Neuronal stem cell (in vitro differentiated cells): Measurements from ENCODE around the gene MTA1.

Experiments
- DNase-seq: peaks from one replicate; pipeline ENCODE4 v3.0.0-alpha.2; 2013; ENCODE audit warnings: low spot score
- H2AFZ ChIP-seq: one replicate; pipeline ENCODE4 v1.6.1; 2013; ENCODE audit warnings: mild to moderate bottlenecking, low read length, inconsistent platforms
- H2AK5ac ChIP-seq: 2 replicates; pipeline ENCODE4 v1.6.1; 2013; ENCODE audit warnings: low read depth, mild to moderate bottlenecking, inconsistent platforms, low read length, moderate library complexity, mixed read lengths
- H2BK120ac ChIP-seq: 2 replicates; pipeline ENCODE4 v1.6.1; 2013; ENCODE audit warnings: low read depth, mild to moderate bottlenecking, inconsistent platforms, low read length, moderate library complexity, mixed read lengths
- H2BK12ac ChIP-seq: one replicate; pipeline ENCODE4 v1.6.1; 2013; ENCODE audit warnings: low read length, inconsistent platforms
- H2BK15ac ChIP-seq: 2 replicates; pipeline ENCODE4 v1.6.1; 2013; ENCODE audit warnings: mild to moderate bottlenecking, low read length, inconsistent platforms, mixed read lengths
- H2BK5ac ChIP-seq: one replicate; pipeline ENCODE4 v1.6.1; 2013; ENCODE audit warnings: inconsistent platforms, mild to moderate bottlenecking, low read length, moderate library complexity
- H3K14ac ChIP-seq: one replicate; pipeline ENCODE4 v1.6.1; 2013; ENCODE audit warnings: low read length, inconsistent platforms
- H3K18ac ChIP-seq: 2 replicates; pipeline ENCODE4 v1.6.1; 2013; ENCODE audit warnings: low read length, inconsistent platforms
- H3K23ac ChIP-seq: 2 replicates; pipeline ENCODE4 v1.6.1; 2013; ENCODE audit warnings: low read depth, mild to moderate bottlenecking, mixed read lengths, low read length, inconsistent platforms; ENCODE audit not compliant: poor library complexity
- H3K27ac ChIP-seq: replicated peaks from 3 replicates; pipeline ENCODE4 v1.5.1; 2013; ENCODE audit warnings: low read length, inconsistent platforms
- H3K27me3 ChIP-seq, 3 experiments: 2 replicates each; pipeline ENCODE4 v1.6.1; 2013; ENCODE audit warnings: low read length in 3 of 3, mild to moderate bottlenecking in 2 of 3, inconsistent platforms in 1 of 3, low read depth in 1 of 3, mixed read lengths in 1 of 3, moderate library complexity in 1 of 3; ENCODE audit not compliant: control insufficient read depth in 3 of 3, insufficient read depth in 3 of 3
- H3K36me3 ChIP-seq, 2 donors: replicated peaks in 1 of 2; 2 replicates each; pipeline ENCODE4 v1.6.1; 2013; ENCODE audit warnings: low read length in 2 of 2; ENCODE audit not compliant: control insufficient read depth in 2 of 2, insufficient read depth in 2 of 2
- H3K4ac ChIP-seq: 2 replicates; pipeline ENCODE4 v1.6.1; 2013; ENCODE audit warnings: inconsistent platforms, mild to moderate bottlenecking, low read length, moderate library complexity
- H3K4me1 ChIP-seq, 2 donors: 1 replicate in 1 of 2; 2 replicates in 1 of 2; pipeline ENCODE4 v1.6.1; 2013; ENCODE audit warnings: low read length in 2 of 2, low read depth in 1 of 2; ENCODE audit not compliant: control insufficient read depth in 2 of 2, insufficient read depth in 1 of 2
- H3K4me2 ChIP-seq: one replicate; pipeline ENCODE4 v1.6.1; 2013; ENCODE audit warnings: mild to moderate bottlenecking, low read length, inconsistent platforms; ENCODE audit not compliant: insufficient read depth, poor library complexity, severe bottlenecking
- H3K4me3 ChIP-seq, 2 donors: 2 replicates each; pipeline ENCODE4 v1.5.1; 2013; ENCODE audit warnings: low read length in 2 of 2, mild to moderate bottlenecking in 2 of 2, inconsistent platforms in 1 of 2, moderate library complexity in 1 of 2
- H3K79me1 ChIP-seq: one replicate; pipeline ENCODE4 v1.6.1; 2013; ENCODE audit warnings: low read depth, mild to moderate bottlenecking, inconsistent platforms, low read length, moderate library complexity
- H3K9ac ChIP-seq: one replicate; pipeline ENCODE4 v1.6.1; 2013; ENCODE audit warnings: mild to moderate bottlenecking, low read depth, low read length, inconsistent platforms; ENCODE audit not compliant: poor library complexity
- H3K9me3 ChIP-seq, 2 donors: replicated peaks in 1 of 2; 2 replicates each; pipeline versions ENCODE3 to v1.6.1; 2013; ENCODE audit warnings: low read length in 2 of 2, mild to moderate bottlenecking in 2 of 2, inconsistent platforms in 1 of 2, low read depth in 1 of 2, mixed read lengths in 1 of 2, moderate library complexity in 1 of 2; ENCODE audit not compliant: control insufficient read depth in 2 of 2, insufficient read depth in 1 of 2
- H4K8ac ChIP-seq: one replicate; pipeline ENCODE4 v1.6.1; 2013; ENCODE audit warnings: low read depth, mild to moderate bottlenecking, inconsistent platforms, low read length, moderate library complexity
- H4K91ac ChIP-seq: one replicate; pipeline ENCODE4 v1.6.1; 2013; ENCODE audit warnings: low read length, low read depth, mild to moderate bottlenecking, inconsistent platforms; ENCODE audit not compliant: poor library complexity
- WGBS, 2 donors: extraction: QIAGEN DNeasy Blood & Tissue Kit; methylation state at CpG; one replicate each; pipeline ENCODE4 v1.1.7; 2013; ENCODE audit warnings: missing lambda C conversion rate in 2 of 2, mixed read lengths in 1 of 2; ENCODE audit not compliant: insufficient read length in 2 of 2, insufficient replicate concordance in 1 of 2; ENCODE audit errors: extremely low coverage in 2 of 2; 5-methylcytosine and 5-hydroxymethylcytosine counted together

MTA1 gene

DNA sequence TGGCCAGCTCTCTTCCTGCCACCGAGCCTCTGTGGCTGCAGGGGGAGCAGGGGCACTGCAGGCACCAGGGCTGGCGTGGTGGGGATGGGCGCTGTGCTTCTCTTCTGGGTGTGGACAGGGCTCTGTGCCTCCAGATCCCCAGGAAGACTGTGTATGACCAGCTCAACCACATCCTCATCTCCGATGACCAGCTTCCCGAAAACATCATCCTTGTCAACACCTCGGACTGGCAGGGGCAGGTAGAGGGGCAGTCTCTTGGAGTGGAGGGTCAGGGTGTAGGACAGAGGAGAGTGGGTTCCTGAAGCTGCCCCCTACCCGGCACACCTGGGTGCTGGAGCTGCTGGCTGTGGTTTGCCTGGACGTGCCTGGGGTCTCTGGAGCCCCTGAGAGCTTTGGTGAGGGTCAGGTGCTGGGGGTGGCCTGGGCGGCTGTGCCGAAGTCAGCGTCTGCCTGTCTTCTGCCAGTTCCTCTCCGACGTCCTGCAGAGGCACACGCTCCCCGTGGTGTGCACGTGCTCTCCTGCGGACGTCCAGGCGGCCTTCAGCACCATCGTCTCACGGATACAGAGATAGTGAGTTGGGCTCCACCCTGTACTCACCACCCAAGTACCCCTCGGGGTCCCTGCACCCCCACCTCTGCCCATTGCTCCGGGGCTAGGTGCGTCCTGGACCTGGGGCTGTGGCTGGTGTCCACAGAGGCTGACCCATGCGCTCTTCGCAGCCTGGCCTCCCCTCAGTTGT, 37.1 kb upstream of the MTA1 start:
- no peak overlapping the region for H2BK12ac ChIP-seq
- H2BK5ac ChIP-seq, result peak overlapping the region; percentile 82
- peaks cover 5% of the 10 kb centered on the region for H3K79me1 ChIP-seq
- DNase-seq, result no peak
- no peak overlapping the region for H2BK120ac ChIP-seq
- no peak overlapping the region for H3K4me3 ChIP-seq
- peak overlapping the region; percentile 11 for H2BK15ac ChIP-seq
- H3K23ac ChIP-seq, result no peak overlapping the region
- H3K9ac ChIP-seq, result no peak overlapping the region
- H3K18ac ChIP-seq, result no peak overlapping the region
- H4K91ac ChIP-seq, result no peak overlapping the region
- no peaks in the 10 kb centered on the region for H3K9me3 ChIP-seq
- no peaks in the 10 kb centered on the region for H3K4me1 ChIP-seq
- peak overlapping the region; percentile 21 for H3K14ac ChIP-seq
- no peak overlapping the region for H4K8ac ChIP-seq
- no peak overlapping the region for H3K27ac ChIP-seq
- peaks cover 11 to 72% of the 10 kb centered on the region in 2 donors for H3K36me3 ChIP-seq
- H3K4ac ChIP-seq, result no peak overlapping the region
- H2AFZ ChIP-seq, result no peak overlapping the region
- no peak overlapping the region for H2AK5ac ChIP-seq
- H3K4me2 ChIP-seq, result no peak overlapping the region
- H3K27me3 ChIP-seq, result no peaks in the 10 kb centered on the region
- no CpG with 5 or more reads among the region's 26 CpGs for WGBS, 2 donors

DNA sequence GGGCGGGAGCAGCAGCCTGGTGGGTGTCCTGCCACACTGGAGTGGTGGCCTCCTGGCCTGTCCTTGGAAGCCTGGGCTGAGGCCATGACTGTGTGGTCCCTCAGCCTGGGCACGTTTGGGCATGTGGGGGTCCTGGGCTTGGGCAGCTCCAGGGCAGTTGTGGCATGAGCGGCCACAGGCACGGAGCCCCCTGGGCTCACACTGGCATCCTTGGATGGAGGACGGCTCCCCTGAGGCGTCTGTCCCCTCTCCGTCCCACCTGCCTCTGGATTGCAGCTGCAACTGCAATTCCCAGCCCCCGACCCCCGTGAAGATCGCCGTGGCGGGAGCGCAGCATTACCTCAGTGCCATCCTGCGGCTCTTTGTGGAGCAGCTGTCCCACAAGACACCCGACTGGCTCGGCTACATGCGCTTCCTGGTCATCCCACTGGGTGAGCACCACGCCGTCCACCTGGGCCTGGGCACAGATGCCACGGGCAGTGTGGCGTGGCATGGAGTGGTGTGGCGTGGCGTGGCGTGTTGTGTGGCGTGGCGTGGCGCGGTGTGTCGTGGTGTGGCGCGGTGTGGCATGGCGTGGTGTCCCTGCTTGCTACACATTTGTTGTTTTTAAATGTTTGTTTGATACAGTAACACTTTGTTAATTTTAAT, 36.4 kb upstream of the MTA1 start:
- Histone ChIP-seq H3K79me1 (peaks cover 5% of the 10 kb centered on the region), H3K9me3 (no peaks in the 10 kb centered on the region), H3K27ac (no peak overlapping the region), H2BK15ac (peak overlapping the region; percentile 49), H2AFZ (no peak overlapping the region), H3K23ac (peak overlapping the region; percentile 85), H2BK12ac (no peak overlapping the region), H3K9ac (peak overlapping the region; percentile 60), H4K91ac (peak overlapping the region; percentile 85), H4K8ac (no peak overlapping the region), H3K14ac (peak overlapping the region; percentile 56), H3K4me1 (no peaks in the 10 kb centered on the region), H2BK5ac (peak overlapping the region; percentile 82), H2BK120ac (no peak overlapping the region), H3K4me2 (no peak overlapping the region), H3K18ac (no peak overlapping the region), H3K4ac (peak overlapping the region; percentile 66), H3K4me3 (no peak overlapping the region), H3K36me3 (peaks cover 11 to 74% of the 10 kb centered on the region in 2 donors), H3K27me3 (no peaks in the 10 kb centered on the region), H2AK5ac (no peak overlapping the region)
- DNase-seq, result no peak
- no CpG with 5 or more reads among the region's 32 CpGs for WGBS, 2 donors

DNA sequence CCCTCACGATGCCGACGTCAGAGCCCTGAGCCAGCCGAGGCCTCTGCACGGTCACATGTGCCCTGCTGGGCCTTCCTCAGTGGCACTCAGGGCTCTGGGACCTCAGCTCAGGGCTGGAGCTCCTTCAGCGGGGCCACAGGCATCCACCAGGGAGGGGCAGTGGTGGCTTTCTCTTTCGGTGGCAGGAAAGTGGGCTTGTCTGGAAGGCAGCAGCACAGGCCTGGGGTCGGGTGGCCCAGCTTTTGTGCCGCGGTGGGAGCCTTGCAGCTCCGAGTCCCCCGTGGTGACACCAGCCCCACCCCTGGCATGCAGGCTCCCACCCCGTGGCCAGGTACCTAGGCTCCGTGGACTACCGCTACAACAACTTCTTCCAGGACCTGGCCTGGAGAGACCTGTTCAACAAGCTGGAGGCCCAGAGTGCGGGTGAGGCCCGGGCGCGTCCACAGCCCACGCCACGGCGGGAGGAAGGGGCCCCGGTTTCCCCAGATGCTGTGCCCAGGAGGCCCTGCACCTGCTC, 35.5 kb upstream of the MTA1 start:
- H3K4ac ChIP-seq, result no peak overlapping the region
- no peak overlapping the region for H4K91ac ChIP-seq
- H2BK12ac ChIP-seq, result no peak overlapping the region
- no peak overlapping the region for H2BK120ac ChIP-seq
- no peak overlapping the region for H3K4me2 ChIP-seq
- H3K9ac ChIP-seq, result no peak overlapping the region
- no peak overlapping the region for H2AFZ ChIP-seq
- H3K23ac ChIP-seq, result no peak overlapping the region
- H3K18ac ChIP-seq, result no peak overlapping the region
- H3K79me1 ChIP-seq, result peaks cover 5% of the 10 kb centered on the region
- H3K4me3 ChIP-seq, result no peak overlapping the region
- no peak overlapping the region for H2AK5ac ChIP-seq
- H3K27me3 ChIP-seq, result no peaks in the 10 kb centered on the region
- H2BK15ac ChIP-seq, result no peak overlapping the region
- no peak overlapping the region for H4K8ac ChIP-seq
- peaks cover 11 to 74% of the 10 kb centered on the region in 2 donors for H3K36me3 ChIP-seq
- no peaks in the 10 kb centered on the region for H3K9me3 ChIP-seq
- H3K4me1 ChIP-seq, result no peaks in the 10 kb centered on the region
- DNase-seq, result no peak
- no peak overlapping the region for H3K27ac ChIP-seq
- WGBS, 2 donors, result no CpG with 5 or more reads among the region's 23 CpGs
- H2BK5ac ChIP-seq, result no peak overlapping the region
- H3K14ac ChIP-seq, result no peak overlapping the region

DNA sequence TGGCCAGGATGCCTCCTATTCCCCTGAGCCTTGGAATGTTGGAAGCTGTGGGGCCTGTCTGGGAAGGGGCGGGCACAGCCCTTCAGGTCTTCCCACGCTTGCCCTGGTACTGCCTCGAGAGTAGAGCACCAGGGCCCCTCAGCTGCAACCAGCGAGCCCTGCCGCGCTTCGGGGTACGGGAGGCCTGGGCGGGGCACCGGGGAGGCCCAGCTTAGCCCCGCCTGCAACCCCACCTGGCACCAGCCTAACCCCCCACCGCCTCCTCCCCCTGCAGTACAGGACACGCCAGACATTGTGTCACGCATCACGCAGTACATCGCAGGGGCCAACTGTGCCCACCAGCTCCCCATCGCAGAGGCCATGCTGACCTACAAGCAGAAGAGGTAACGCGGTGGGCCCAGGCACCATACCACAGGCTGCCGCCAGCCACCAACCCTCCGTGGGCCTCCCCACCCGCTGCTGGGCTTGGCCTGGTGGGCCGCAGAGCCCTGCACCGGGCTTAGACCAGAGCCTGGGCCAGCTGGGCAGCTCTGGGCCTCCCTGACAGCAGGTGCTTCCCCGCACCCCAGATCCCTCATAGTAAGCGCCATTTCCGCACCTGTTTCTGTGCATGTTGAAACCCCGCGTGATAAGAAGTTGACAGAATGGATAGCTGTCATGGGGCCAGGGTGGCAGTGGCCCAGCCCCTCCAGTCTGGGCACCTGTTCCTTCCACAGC, 34.9 kb upstream of the MTA1 start:
- H3K23ac ChIP-seq, result peak overlapping the region; percentile 20

More for the DNA sequence above, 34.9 kb upstream of the MTA1 start:
- no peak overlapping the region for H2BK120ac ChIP-seq
- peak overlapping the region; percentile 39 for H2BK5ac ChIP-seq
- no peak overlapping the region for H2AK5ac ChIP-seq
- no peak overlapping the region for H2BK12ac ChIP-seq
- peak overlapping the region; percentile 72 for H4K8ac ChIP-seq
- H2AFZ ChIP-seq, result no peak overlapping the region
- no peak overlapping the region for H3K18ac ChIP-seq
- no peak overlapping the region for H3K4me2 ChIP-seq
- H3K79me1 ChIP-seq, result peaks cover 5% of the 10 kb centered on the region
- no peaks in the 10 kb centered on the region for H3K4me1 ChIP-seq
- H3K9me3 ChIP-seq, result no peaks in the 10 kb centered on the region
- peak overlapping the region; percentile 38 for H3K14ac ChIP-seq
- no peak overlapping the region for H3K27ac ChIP-seq
- DNase-seq, result no peak
- no peak overlapping the region for H4K91ac ChIP-seq
- H3K27me3 ChIP-seq, result no peaks in the 10 kb centered on the region
- no peak overlapping the region for H3K4ac ChIP-seq
- H2BK15ac ChIP-seq, result no peak overlapping the region
- WGBS, 2 donors, result no CpG with 5 or more reads among the region's 29 CpGs
- peaks cover 11 to 67% of the 10 kb centered on the region in 2 donors for H3K36me3 ChIP-seq
- no peak overlapping the region for H3K4me3 ChIP-seq
- H3K9ac ChIP-seq, result peak overlapping the region; percentile 50
